GM21381 (cell line): ENCODE data around the gene ATG5.
A peak's percentile ranks its signal among the peaks of the same experiment; 100 is the strongest.
"Not testable (repeated sequence)": the region's sequence is repeated elsewhere in the genome, so short reads cannot be mapped to it uniquely, and the experiment has no call there.

ENCODE experiments used
- ATAC-seq: cut with Tn5 transposase; IDR thresholded peaks from one replicate; pipeline ENCODE4 v1.9.1; 2021; ENCODE audit warnings: mild to moderate bottlenecking, moderate library complexity; ENCODE audit not compliant: unreplicated experiment

The ATG5 gene

DNA sequence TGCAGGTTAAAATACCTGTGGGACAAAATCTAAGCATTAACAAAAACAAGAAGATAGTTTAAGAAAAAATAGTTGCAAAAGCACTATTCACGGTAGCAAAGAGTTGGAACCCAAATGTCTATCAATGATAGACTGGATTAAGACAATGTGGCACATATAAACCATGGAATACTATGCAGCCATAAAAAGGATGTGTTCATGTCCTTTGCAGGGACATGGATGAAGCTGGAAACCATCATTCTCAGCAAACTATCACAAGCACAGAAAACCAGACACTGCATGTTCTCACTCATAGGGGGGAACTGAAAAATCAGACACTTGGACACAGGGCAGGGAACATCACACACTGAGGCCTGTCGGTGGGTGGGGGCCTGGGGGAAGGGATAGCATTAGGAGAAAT lies 65.8 kb downstream of the ATG5 start:
- ATAC-seq = not testable (repeated sequence)

DNA sequence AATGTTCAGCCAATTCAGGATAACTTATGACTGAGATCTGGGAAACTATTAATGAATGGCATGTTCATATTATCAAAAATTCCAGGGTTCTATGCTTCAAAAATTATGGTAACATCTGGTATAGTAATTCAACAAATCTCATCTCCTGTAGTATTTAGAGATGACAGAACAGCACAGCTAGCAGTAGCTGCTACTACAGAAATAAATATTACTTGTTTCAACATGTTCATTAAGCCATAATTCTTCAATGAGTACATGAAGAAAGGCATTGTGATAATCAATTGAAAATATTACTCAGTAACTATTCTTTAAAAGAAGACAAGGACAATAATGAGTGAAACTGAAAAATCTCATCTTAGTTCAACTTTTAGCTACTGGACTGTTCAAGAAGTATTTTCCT lies 66.8 kb downstream of the ATG5 start:
- ATAC-seq = no peak

DNA sequence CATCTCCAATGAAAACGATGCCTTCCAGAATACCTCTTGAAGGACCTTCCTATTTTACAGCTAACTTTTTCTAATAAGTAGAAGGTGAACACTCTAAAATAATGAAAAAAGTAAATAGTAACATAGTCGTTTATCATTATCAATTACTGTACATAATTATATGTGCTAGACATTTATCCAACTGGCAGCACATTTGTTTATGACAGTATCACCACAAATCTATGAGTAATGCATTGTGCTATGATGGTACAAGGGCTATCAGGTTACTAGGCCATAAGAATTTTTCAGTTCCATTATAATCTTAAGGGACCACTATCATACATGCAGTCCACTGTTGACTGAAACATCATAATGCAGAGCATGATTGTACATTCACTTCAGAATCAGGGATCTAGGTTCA lies 68.4 kb downstream of the ATG5 start:
- ATAC-seq = no peak

DNA sequence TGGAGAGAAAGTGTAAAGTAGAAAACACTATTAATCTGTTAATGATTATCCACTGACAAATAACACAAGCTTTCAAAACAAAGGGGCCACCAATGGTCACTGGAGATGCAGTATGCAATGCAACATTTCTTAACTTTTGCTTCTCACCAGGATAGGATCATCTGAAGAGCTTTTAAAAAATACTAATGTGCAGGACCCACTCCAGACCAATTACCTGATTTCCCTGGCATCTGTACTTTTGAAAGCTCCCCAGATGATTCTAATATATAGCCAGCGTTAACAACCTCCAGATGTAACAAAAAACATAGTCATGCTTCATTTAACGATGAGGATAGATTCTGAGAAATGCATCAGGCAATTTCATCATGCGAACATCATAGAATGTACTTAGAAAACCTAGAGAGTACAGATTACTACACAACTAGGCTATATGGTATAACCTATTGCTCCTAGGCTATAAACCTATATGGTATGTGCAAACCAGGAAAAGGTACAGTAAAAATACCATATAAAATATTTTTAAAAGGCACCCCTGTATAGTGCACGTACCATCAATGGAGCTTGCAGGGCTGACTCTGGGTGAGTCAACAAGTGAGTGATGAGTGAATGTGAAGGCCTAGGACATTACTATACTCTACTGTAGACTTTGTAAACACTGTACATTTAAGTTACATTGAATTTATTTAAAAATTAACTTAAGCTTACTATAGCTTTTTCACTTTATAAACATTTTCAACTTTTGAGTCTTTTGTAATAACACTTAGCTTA lies 69.2 kb downstream of the ATG5 start:
- no peak for ATAC-seq

DNA sequence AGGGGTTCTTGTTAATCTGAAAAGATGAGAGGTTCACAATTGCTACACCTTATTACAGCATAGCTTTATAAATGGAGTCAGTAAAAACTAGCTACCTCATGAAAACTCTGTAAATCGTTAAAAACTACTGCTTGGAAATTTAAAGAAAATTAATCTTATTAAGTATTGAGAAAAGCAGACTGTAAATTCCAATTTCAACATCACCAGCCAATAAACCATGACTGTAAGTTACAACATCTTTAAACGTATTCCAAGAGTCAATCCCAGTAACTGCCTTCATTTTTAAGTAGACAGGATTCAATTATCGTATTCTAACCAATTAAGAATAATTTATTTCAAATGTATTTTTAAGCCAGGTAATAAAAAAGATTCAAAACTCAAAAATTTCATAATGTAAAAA lies 70.3 kb downstream of the ATG5 start:
- ATAC-seq = no peak

DNA sequence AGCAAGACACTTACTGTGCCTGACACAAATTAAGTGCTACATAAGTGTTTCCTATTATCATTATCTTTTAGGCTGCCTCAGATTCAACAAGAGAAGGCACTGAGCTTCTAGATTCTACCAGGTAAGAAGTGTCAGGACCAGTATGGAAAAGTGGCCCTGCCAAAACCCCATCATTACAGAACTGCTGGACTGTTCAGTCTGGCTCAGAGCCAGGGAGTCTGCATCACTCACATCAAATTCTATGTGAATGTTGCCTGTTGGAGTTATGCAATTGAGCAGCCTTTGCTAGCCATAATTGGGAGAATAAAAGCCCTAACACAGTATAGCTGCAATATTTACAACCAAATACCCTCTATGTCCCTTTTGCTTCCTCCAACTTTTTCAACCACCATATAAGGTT lies 70.9 kb downstream of the ATG5 start:
- no peak for ATAC-seq

DNA sequence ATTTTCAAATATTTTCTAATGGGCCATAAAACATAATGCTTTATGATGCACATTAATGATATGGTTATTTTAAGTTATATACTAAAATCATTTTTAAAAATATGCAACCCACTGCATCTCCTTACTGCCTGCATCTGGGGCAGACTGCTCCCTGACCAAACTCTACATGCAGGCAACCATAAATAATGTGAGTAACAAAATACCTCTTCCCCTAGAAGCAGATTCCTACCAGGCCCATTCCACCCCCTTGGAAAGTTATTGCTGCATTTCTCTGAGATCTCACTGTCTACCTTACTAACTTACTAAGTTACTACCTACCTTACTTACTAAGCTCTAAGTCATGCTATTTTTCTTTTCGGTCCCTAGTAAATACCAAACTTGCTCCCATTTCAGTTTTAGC lies 71.8 kb downstream of the ATG5 start:
- ATAC-seq = no peak

DNA sequence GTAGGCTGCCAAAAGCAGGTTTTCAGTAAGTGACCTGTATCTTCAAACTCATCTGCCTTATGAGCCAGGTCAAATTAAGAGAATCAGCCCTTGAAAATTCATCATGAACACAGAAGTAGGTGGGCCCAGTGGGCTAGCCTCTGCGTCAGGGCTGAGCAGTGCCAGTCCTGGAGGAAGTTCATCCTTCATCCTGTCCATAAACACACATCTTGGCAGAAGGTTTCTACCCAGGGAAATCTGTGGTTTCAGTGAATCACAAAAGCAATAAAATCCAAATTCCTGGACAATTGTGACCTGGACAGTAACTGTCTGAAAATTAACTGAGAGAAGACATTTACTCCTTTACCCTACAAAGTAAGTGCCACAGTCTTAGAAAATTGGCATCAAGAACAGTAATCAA lies 72.4 kb downstream of the ATG5 start:
- no peak for ATAC-seq

DNA sequence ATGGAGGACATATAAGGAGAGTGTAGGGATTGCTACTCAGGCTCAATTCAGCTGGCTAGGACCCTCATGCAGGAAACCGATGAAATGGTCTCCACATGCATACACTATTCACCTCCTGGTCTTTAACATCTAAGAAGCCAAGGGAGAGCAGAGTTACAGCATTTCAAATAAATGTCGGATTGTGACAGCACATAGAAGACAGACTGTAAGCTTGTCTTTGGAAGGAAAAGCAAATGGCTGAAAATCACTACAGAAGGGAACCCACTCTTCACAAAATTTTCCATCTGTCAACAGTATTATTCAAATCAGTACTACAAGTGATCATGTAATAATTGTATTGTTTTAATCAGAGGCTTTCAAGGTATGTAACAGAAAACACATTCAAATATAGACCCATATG lies 72.9 kb downstream of the ATG5 start:
- no peak for ATAC-seq

DNA sequence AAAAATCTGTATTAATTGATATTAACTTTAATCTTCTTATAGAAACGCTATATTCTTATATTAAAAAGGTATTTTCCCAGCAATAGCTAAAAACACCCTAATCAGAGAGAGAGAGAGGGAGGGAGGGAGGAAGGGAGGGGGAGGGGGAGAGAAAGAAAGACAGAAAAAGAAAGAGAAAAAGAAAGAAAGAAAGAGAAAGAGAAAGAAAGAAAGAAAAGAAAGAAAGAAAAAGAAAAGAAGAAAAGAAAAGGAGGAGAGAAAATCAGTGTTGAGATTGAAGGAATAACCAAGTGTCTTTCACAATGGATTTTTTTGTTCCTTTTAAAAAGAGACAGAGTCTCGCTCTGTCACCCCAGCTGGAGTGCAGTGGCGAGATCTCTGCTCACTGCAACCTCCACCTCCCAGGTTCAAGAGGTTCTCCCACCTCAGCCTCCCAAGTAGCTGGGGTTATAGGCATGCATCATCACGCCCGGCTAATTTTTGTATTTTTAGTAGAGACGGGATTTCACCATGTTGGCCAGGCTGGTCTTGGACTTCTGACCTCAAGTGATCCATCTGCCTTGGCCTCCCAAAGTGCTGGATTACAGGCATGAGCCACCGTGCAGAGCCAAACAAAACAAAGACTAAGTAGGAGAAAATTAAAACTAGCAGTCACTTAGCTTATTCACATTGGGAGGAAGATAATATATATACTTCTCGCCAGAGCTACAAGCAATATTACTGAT lies 73.9 kb downstream of the ATG5 start:
- ATAC-seq = not testable (repeated sequence)

DNA sequence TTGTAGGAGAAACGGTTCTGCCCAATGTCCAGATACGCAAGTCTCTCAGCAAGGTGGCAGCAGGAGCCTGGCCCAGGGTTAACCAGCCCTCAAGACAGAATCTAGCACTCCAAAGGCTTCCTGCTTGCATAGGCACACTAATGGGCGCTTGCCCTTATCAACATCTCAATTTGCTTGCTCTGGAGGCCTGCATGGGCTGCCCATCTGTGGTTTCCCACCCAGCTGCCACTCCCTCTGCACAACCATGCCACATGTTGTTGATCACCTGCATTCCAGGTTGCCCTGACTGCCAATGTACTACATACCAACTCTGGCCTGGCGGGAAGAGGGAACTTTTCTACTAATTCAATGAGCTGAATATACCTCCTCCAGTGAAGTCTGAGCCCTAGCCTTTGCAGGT lies 74.6 kb downstream of the ATG5 start:
- no peak for ATAC-seq

DNA sequence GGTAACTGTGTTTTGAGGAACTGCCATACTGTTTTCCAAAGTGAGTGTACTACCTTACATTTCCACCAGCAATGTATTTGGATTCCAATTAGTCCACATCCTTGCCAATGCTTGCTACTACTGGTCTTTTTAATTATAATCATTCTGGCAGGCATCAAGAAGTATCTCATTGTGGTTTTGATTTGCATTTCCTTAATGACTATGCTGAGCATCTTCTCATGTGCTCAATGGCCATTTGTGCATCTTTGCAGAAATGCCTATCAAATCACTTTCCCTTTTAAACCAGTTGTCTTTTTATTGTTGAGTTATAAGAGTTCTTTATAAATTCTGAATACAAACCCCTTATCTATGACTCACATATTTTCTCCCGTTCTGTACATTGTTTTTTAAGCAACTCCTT lies 75.9 kb downstream of the ATG5 start:
- no peak for ATAC-seq

DNA sequence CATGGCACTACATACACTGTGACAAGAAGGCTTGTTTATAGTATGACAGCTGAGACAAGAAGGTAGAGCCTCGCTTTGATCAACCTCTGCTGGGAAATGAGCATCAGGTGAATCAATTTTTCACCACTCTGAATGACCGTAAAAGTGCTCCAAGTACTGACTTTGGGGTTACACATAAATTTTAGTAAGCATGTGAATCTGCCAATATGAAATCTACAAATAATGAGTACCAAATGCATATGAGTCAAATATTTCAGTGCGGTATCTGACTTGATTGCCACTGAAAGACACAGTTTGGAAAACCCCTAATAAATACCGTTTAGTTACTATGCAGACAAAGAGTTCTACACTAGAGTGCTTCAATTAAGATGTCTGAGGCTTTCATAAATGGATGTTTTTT lies 77.8 kb downstream of the ATG5 start:
- ATAC-seq = peak; percentile 28

DNA sequence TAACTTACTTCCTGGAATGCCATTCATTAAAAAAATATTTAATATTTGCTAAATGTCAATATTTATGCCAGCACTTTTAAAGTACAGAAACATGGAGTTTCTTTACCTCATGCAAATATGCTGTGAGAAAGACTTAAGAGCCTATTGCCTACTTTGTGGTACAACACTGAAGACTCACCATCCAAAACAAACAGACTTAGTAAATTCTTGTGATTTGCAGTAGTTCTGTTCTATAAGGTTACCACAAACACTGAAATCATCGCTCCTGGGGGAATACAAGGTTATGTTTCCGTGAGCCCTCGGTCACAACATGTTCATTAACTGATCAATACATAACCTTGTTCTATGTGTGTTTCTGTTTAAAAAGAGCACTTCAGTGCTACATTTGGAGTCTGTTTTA lies 78.3 kb downstream of the ATG5 start:
- ATAC-seq = peak; percentile 42

DNA sequence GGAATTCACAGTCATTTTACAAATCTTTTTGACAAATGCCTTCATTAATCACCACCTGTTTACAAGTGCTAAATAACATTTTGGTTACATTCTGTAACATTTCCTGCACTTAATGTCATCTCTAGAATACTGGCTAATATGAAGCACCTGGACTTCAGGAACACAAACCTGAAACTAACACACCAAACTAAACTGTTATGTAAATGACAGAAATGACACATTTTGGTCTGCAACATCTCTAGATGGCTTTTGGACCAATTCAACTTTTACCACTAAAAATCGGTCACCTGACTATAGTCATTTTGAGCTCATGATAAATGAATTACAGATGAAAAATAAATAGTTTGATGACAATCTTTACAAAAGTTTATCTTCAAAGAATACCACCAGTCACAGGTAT lies 80.6 kb downstream of the ATG5 start:
- ATAC-seq = peak; percentile 52

DNA sequence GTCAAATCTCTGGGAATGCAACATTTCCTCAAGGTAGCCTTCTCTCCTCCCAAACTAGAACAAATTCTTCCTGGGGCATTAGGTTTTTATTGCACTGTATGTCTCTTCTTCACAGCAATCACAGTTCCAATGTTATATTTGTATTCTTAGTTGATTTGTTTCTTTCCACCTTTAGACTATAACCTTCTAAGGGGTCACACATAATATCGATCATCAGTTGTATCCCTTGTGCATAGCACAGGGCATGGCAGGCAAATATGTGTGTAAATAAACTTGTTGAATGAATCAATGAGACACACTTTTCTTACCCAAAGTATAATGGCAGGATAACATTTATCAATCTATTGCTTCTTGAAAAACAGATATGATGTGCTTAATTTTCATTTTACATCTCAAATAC lies 81.0 kb downstream of the ATG5 start:
- ATAC-seq = no peak

DNA sequence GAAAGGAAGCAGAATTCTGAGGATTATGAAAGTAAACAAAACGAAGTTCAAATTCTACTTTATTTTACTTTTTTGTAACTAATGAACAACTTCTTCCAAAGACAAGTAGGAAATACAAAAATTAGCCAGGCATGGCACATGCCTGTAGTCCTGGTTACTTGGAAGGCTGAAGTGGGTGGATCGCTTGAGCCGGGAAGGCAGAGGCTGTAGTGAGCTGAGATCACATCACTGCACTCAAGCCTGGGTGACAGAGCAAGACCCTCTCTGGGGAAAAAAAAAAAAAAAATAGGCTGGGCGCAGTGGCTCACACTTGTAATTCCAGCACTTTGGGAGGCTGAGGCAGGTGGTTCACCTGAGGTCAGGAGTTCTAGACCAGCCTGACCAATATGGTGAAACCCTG lies 82.3 kb downstream of the ATG5 start:
- ATAC-seq = no peak

DNA sequence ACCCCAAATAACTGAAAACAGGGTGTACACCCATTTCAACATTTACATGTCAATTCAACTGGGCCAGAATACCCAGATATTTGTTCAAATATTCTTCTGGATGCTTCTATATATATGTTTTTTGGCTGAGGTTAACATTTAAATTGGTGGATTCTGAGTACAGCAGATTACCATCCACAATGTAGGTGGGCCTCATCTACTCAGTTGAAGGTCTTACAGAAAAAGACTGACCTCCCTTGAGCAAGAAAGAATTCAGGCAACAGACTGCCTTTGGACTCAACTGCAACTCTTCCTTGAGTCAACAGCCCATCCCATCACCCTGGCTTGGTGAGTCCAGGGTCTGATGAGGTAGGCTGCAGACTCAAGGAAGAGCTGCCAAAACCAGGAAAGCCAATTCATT lies 84.1 kb downstream of the ATG5 start:
- no peak for ATAC-seq

DNA sequence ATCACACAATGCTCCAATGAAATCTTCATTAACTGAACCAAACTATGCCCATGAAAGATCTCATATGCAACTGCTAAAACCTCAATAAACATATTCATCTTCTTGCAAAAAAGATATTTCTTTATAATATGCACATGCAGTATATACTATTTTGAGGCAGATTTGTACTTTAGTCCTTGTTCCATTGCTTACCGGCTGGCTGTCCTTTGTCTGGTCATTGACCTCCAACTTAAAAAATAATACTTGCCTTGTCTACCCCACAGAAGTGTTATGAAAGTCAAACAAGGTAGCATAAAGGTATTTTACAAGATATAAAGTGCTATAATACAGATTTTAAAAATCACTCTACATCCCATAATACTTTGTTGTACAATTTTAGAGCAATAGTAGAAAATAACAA lies 88.3 kb downstream of the ATG5 start:
- ATAC-seq = no peak

DNA sequence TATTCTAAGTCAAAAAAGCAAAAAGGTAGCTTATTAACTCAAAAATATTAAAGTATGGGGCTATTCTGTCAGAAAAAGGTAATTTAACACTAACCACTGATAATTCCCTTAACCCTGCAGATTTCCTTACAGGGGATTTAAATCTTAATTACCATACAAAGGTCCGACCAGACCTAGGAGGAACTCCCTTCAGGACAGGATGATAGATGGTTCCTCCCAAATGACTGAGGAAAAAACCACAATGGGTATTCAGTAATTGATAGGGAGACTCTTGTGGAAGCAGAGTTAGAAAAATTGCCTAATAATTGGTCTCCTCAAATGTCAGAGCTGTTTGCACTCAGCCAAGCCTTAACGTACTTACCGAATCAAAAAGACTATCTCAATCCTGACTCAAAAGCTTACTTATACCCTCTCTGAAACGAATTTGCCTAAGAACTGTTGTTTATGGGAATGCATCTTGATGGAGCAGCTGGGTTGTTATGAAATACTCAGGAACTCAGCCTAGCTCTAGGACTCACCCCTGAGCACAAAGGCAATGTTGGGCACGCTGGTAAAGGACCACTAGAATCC lies 95.6 kb downstream of the ATG5 start:
- ATAC-seq = not testable (repeated sequence)

DNA sequence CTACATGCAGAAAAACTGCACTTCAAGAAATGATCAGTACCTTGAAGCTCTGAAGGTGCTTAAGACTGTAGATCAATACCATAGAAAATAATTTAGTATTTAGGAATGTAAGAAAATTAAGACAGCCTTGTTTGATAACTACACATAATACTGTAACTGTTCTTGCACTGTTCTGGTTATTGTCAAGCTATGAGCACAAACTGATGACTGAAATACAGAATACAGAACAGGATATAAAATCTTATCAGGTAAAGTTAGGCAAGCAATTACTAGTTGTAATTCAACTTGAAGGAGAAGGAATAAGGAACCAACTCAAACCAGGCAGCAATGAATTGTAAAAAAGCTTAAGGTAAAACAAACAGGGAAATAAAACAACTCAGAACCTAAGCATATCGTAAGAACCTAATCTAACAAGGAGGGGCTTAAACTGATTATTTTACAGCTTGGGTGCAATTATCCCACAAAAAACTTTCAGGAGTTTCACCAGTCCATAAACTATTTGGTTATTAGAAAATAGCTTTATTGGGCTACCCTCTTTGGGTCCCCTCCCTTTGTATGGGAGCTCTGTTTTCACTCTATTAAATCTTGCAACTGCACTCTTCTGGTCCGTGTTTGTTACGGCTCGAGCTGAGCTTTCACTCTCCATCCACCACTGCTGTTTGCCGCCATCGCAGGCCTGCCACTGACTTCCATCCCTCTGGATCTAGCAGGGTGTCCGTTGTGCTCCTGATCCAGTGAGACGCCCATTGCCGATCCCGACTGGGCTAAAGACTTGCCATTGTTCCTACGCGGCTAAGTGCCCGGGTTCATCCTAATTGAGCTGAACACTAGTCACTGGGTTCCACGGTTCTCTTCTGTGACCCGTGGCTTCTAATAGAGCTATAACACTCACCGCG lies 97.7 kb downstream of the ATG5 start:
- ATAC-seq = no peak
